ENCODE results near the gene PCSK4.

The PCSK4 gene

DNA sequence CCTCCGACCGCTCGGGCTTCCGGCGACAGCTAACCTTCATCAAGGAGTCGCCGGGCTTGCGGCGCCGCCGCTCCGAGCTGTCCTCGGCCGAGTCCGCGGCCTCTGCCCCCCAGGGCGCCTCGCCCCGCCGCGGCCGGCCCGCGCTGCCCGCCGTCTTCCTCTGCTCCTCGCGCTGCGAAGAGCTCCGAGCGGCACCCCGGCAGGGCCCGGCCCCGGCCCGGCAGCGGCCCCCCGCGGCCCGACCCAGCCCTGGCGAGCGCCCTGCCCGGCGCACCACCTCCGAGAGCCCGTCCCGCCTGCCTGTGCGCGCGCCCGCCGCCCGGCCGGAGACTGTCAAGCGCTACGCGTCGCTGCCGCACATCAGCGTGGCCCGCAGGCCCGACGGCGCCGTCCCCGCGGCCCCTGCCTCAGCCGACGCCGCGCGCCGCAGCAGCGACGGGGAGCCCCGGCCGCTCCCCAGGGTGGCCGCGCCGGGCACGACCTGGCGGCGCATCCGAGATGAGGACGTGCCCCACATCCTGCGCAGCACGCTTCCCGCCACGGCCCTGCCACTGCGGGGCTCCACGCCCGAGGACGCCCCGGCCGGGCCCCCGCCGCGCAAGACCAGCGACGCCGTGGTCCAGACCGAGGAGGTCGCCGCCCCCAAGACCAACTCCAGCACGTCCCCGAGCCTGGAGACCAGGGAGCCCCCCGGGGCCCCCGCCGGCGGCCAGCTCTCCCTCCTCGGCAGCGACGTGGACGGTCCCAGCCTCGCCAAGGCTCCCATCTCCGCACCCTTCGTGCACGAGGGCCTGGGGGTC lies 20.7 kb downstream of the PCSK4 start:
- peak in 1 of 3 donors; percentile 54 for DNase-seq

DNA sequence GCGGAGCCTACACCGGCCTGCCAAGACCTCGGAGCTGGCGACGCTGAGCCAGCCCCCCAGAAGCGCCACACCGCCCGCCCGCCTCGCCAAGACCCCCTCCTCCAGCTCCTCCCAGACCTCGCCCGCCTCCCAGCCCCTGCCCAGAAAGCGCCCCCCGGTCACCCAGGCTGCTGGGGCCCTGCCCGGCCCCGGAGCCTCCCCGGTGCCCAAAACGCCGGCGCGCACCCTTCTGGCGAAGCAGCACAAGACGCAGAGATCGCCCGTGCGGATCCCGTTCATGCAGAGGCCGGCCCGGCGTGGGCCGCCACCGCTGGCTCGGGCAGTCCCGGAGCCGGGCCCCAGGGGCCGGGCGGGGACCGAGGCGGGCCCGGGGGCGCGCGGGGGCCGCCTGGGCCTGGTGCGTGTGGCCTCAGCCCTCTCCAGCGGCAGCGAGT lies 21.3 kb downstream of the PCSK4 start:
- peak; percentile 54 to 85 (median 64) for DNase-seq

DNA sequence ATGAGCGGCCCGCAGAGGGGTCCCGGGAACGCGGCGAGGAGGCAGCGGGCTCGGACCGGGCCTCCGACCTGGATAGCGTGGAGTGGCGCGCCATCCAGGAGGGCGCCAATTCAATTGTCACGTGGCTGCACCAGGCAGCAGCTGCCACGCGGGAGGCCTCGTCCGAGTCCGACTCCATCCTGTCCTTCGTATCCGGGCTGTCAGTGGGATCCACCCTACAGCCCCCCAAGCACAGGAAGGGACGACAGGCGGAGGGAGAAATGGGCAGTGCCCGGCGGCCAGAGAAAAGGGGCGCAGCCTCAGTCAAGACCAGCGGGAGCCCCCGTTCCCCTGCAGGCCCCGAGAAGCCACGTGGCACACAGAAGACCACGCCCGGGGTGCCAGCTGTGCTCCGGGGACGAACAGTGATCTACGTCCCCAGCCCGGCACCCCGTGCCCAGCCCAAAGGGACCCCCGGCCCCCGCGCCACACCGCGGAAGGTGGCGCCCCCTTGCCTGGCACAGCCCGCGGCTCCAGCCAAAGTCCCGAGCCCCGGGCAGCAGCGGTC lies 21.8 kb downstream of the PCSK4 start:
- DNase-seq: no peak

DNA sequence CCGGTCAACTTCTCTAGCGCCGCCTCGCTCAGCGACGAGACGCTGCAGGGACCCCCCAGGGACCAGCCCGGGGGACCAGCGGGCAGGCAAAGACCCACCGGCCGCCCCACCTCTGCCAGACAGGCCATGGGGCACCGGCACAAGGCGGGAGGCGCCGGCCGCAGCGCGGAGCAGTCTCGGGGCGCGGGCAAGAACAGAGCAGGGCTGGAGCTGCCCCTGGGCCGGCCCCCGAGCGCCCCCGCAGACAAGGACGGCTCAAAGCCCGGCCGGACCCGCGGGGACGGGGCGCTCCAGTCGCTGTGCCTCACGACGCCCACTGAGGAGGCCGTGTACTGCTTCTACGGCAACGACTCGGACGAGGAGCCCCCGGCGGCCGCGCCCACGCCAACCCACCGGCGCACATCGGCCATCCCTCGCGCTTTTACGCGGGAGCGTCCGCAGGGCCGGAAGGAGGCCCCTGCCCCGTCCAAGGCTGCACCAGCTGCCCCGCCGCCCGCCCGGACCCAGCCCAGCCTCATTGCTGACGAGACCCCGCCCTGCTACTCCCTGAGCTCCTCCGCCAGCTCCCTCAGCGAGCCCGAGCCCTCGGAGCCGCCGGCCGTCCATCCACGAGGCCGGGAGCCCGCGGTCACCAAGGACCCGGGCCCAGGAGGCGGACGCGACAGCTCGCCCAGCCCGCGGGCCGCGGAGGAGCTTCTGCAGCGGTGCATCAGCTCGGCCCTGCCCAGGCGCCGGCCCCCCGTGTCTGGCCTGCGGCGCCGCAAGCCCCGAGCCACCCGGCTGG lies 22.5 kb downstream of the PCSK4 start:
- no peak for DNase-seq

GRCh38 chr19:1467215-1467489 lies 23.0 kb downstream of the PCSK4 start:
- DNase-seq: no peak

GRCh38 chr19:1466461-1467214 lies 23.5 kb downstream of the PCSK4 start:
- DNase-seq: no peak

GRCh38 chr19:1466018-1466460 lies 24.1 kb downstream of the PCSK4 start:
- DNase-seq: no peak

DNA sequence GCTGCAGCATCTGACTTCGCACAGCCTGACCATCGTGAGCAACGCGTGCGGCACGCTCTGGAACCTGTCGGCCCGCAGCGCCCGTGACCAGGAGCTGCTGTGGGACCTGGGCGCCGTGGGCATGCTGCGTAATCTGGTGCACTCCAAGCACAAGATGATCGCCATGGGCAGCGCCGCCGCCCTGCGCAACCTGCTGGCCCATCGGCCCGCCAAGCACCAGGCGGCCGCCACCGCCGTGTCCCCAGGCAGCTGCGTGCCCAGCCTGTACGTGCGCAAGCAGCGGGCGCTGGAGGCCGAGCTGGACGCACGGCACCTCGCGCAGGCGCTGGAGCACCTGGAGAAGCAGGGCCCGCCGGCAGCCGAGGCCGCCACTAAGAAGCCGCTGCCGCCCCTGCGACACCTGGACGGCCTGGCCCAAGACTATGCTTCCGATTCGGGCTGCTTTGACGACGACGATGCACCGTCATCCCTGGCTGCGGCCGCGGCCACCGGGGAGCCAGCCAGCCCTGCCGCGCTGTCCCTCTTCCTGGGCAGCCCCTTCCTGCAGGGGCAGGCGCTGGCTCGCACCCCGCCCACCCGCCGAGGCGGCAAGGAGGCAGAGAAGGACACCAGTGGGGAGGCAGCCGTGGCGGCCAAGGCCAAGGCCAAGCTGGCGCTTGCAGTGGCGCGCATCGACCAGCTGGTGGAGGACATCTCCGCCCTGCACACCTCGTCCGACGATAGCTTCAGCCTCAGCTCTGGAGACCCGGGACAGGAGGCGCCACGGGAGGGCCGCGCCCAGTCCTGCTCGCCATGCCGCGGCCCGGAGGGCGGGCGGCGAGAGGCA lies 24.7 kb downstream of the PCSK4 start:
- DNase-seq: peak; percentile 54 to 75 (median 61)

- DNase-seq: no peak
Measured at GRCh38 chr19:1461862-1462261, 28.3 kb downstream of the PCSK4 start.

DNA sequence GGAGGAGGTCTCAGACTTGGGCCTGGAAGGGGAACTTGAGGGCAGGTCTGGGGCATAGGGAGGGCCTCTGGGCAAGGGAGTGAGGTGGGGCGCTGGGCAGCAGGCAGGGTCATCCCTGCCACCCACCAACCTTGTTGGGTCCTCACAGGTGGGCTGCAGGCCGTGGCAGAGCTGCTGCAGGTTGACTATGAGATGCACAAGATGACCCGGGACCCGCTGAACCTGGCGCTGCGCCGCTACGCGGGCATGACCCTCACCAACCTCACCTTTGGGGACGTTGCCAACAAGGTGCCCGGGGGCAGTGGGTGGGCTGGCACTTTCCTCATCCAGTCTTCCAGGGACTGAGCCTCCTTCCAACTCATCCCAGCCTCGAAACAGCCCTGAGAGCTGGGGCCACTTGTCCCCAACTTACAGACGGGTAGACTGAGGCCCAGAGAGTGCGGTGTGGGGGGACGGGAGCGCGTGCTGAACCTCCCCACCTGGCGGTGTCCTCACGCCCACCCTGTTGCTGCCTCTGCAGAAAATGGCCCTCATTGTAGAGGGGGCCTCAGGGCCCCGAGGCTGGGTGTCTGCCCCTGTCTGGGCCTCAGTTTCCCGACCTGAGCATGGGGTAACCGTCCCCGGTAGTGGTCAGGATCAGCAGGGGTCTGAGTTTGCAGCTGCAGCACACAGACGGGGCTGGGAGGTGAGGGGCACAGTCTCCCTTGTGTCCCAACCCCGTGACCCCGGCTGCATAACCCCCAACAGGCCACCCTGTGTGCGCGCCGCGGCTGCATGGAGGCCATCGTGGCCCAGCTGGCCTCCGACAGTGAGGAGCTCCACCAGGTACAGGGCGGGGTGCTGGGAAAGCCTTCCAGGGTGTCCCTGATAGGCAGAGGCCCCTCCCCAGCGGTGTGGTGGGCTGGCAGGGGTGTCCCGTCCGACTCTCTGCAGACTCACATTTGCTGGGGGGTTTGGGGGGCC lies 29.8 kb downstream of the PCSK4 start:
- no peak for DNase-seq

GRCh38 chr19:1459479-1459878 lies 30.7 kb downstream of the PCSK4 start:
- DNase-seq: peak; percentile 86 to 89 (median 89)

DNA sequence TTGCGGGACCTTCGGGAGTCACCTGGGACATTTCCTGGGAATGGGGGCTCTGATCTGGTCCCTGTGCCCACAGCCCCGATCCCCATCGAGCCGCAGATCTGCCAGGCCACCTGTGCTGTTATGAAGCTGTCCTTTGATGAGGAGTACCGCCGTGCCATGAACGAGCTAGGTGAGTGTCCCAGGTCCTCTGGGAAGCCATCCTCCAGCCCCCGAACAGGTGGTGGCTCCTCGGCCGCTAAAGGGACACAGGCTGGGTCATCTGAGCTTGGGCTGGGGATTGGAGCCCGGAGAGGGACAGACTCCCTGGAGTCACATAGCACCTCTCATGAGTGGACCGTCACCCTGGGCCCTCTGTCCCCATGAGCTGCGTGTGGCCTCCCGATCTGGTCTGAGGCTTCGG lies 32.3 kb downstream of the PCSK4 start:
- no peak for DNase-seq

GRCh38 chr19:1457031-1457739 lies 33.0 kb downstream of the PCSK4 start:
- no peak for DNase-seq

- DNase-seq: no peak
Measured at GRCh38 chr19:1456121-1456900, 33.8 kb downstream of the PCSK4 start.

DNA sequence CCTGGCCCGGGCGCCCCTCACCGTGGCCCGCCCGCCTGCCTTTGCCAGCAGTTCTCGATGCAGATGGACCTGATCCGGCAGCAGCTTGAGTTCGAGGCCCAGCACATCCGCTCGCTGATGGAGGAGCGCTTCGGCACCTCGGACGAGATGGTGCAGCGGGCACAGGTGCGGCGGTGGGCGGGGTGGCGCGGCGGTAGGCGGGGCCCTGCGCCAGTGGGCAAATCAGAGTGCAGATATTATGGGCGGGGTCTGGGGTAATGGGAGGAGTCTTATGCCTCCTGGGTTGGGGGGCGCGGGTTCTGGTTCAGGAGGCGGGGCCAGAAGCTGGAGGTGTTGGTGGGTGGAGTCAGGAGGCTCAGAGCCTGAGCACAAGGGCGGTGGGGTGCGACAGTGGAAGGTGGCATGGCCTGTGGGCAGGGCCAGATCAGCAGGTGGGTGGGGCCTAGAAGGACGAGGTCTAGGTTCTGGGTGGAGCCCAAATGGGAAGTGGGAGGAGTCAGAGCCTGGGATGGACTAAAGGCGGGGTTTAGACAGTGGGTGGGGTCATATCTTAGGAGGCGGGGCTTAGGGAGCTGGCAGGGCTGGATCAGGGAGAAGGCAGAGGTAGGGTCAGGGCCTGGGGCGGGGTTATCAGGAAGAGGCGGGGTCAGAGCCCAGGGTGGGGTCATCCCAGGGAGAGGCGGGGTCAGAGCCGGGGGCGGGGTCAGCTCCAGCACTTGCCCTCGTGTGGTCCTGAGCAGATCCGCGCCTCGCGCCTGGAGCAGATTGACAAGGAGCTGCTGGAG lies 34.6 kb downstream of the PCSK4 start:
- DNase-seq: peak; percentile 74 to 83 (median 77)

GRCh38 chr19:1455002-1455335 lies 35.2 kb downstream of the PCSK4 start:
- DNase-seq: no peak

- peak; percentile 66 to 74 (median 73) for DNase-seq
Measured at GRCh38 chr19:1453525-1454364, 36.4 kb downstream of the PCSK4 start.

Data from suppressor macrophage treated with lipopolysaccharide for 1 hour (primary cell).